ENCODE results near the gene CSMD2. TPM values are rescaled to one million over a fixed set of nuclear protein-coding genes. Genes with fewer than 3 reads are reported as not detected.

The CSMD2 gene
- total and polyA plus RNA-seq, 2 of the 4 experiments (the other 2 are of a cell fraction), result under 0.01 to 0.36 TPM

DNA sequence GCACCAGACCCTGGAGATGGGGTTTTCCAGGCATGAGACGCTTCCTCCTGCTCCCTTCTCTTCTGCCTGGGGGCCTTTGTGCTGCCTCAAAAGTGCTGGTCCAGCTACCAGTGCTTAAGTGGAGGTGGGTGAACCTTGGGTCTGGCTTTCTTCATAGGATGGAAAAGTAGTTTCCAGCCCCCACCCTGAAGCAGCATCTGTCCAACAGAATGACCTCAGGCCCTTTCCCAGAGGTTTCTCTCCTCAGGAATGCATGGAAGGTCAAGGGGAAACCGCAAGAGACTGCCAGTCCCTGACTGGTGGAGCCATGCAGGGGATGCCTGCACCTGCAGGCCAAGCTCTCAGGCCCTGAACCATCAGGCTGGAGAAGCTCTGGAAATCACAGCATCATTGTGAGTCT, 237.3 kb downstream of the CSMD2 start:
- no peak for DNase-seq
- in situ Hi-C loops (cut with MboI; ENCODE audit: low sequenced_read_pairs), result no loop called here
- BruUV-seq (replicated peaks), result no TSS peak

More for the DNA sequence above, 237.3 kb downstream of the CSMD2 start:
- H2AK9ac ChIP-seq (replicated peaks; ENCODE audit: low read depth, low read length, poor library complexity), result no peak overlapping the region
- no peak overlapping the region for H2AK5ac ChIP-seq (ENCODE audit: low read depth, low read length)
- no peaks in the 10 kb centered on the region for H3K79me1 ChIP-seq (ENCODE audit: low read depth in 1 of 2, low read length in 2 of 2)
- ChIA-PET POLR2A (ENCODE audit: unreplicated experiment) (no interaction called here), CTCF (no interaction called here)
- no peaks in the 10 kb centered on the region for H3K27me3 ChIP-seq (ENCODE audit: control insufficient read depth, insufficient read depth, low read length)
- H3K4ac ChIP-seq (ENCODE audit: low read depth, low read length), result no peak overlapping the region
- H2BK20ac ChIP-seq (ENCODE audit: low read depth, low read length), result no peak overlapping the region
- H3K27ac ChIP-seq (ENCODE audit: insufficient read depth, low read length), result no peak overlapping the region
- no peaks in the 10 kb centered on the region for H4K20me1 ChIP-seq (ENCODE audit: insufficient read depth, low read length)
- dilution Hi-C loops (cut with HindIII; ENCODE audit: low sequenced_read_pairs, unreplicated experiment), result no loop called here
- ATAC-seq (ENCODE audit: low read depth), result no peak
- H4K5ac ChIP-seq (ENCODE audit: low read depth, low read length), result no peak overlapping the region
- no peak overlapping the region for H3K56ac ChIP-seq (ENCODE audit: extremely low read depth, insufficient read depth, low read length)
- intact Hi-C loops (cut with micrococcal nuclease), result no loop called here
- WGBS, 2 experiments (ENCODE audit: extremely low coverage in 2 of 2, insufficient read length in 1 of 2), result 0% methylated on average over 1 of the region's 2 CpGs; no CpG with 5 or more reads in 1 of the 2 experiments
- no peak overlapping the region for H3K9ac ChIP-seq (ENCODE audit: low read depth, low read length)
- no peak overlapping the region for H2BK120ac ChIP-seq (ENCODE audit: low read depth, low read length)
- no peak overlapping the region for H4K91ac ChIP-seq (ENCODE audit: insufficient read depth, low read depth, low read length)
- TF ChIP-seq BHLHE40 (IDR thresholded peaks at IDR 0.05; ENCODE audit: low read depth, low read length) (no peak), RFX5 (IDR thresholded peaks at IDR 0.05; ENCODE audit: low read depth, low read length) (no peak), MXI1 (IDR thresholded peaks at IDR 0.05; ENCODE audit: borderline replicate concordance, low read depth, low read length) (no peak), SMC3 (IDR thresholded peaks at IDR 0.05; ENCODE audit: low read depth, low read length) (no peak), CHD1 (IDR thresholded peaks at IDR 0.05; ENCODE audit: low read depth, low read length) (no peak), POLR2A (IDR thresholded peaks at IDR 0.05; ENCODE audit: low read depth, low read length) (no peak), CEBPB (IDR thresholded peaks at IDR 0.05; ENCODE audit: low read depth, low read length) (no peak), FOS (IDR thresholded peaks at IDR 0.05; ENCODE audit: low read depth, low read length) (no peak)
- TF ChIP-seq, protein P1, sequence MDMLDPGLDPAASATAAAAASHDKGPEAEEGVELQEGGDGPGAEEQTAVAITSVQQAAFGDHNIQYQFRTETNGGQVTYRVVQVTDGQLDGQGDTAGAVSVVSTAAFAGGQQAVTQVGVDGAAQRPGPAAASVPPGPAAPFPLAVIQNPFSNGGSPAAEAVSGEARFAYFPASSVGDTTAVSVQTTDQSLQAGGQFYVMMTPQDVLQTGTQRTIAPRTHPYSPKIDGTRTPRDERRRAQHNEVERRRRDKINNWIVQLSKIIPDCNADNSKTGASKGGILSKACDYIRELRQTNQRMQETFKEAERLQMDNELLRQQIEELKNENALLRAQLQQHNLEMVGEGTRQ (IDR thresholded peaks at IDR 0.05; ENCODE audit: low read depth, low read length), result no peak
- no peak overlapping the region for H3K18ac ChIP-seq (ENCODE audit: low read depth, low read length)
- no peak overlapping the region for H2BK5ac ChIP-seq (ENCODE audit: low read depth, low read length, poor library complexity, severe bottlenecking)
- no peak overlapping the region for H2AFZ ChIP-seq (replicated peaks; ENCODE audit: low read length, poor library complexity)
- H3K36me3 ChIP-seq (ENCODE audit: control insufficient read depth, insufficient read depth, low read length), result no peaks in the 10 kb centered on the region
- no peak overlapping the region for H3K4me3 ChIP-seq (ENCODE audit: insufficient read depth, low read depth, low read length)
- no peaks in the 10 kb centered on the region for H3K9me1 ChIP-seq (ENCODE audit: insufficient read depth, low read length)
- H3K14ac ChIP-seq (replicated peaks; ENCODE audit: low read depth, low read length), result no peak overlapping the region
- no peak overlapping the region for H3K4me2 ChIP-seq (ENCODE audit: low read depth, low read length)
- H3K9me3 ChIP-seq (ENCODE audit: control insufficient read depth, insufficient read depth, low read length), result peaks cover 27% of the 10 kb centered on the region
- no peaks in the 10 kb centered on the region for H3K4me1 ChIP-seq (ENCODE audit: control insufficient read depth, insufficient read depth, low read length)
- no peak overlapping the region for H2BK15ac ChIP-seq (ENCODE audit: low read depth, low read length)
- no peak overlapping the region for H4K8ac ChIP-seq (ENCODE audit: low read depth in 2 of 2, low read length in 2 of 2)
- H3K23ac ChIP-seq (ENCODE audit: low read depth, low read length), result no peak overlapping the region
